GM19455 (cell line): ENCODE results near the gene CYTH3.
"Not testable (repeated sequence)": the region's sequence is repeated elsewhere in the genome, so short reads cannot be mapped to it uniquely, and the experiment has no call there.

Experiments used
- ATAC-seq: cut with Tn5 transposase; IDR thresholded peaks from one replicate; pipeline ENCODE4 v1.9.1; 2021; ENCODE audit not compliant: unreplicated experiment

The CYTH3 gene

GRCh38 chr7:6234384-6234783, 38.0 kb downstream of the CYTH3 start:
- no peak for ATAC-seq

GRCh38 chr7:6232534-6232933, 39.9 kb downstream of the CYTH3 start:
- ATAC-seq = no peak

GRCh38 chr7:6232116-6232515, 40.3 kb downstream of the CYTH3 start:
- no peak for ATAC-seq

- ATAC-seq = no peak
These were observed 41.2 kb downstream of the CYTH3 start for GRCh38 chr7:6231184-6231583.

- ATAC-seq = not testable (repeated sequence)
These were observed 43.1 kb downstream of the CYTH3 start for GRCh38 chr7:6229284-6229683.

GRCh38 chr7:6228361-6229229, 43.8 kb downstream of the CYTH3 start:
- no peak for ATAC-seq

GRCh38 chr7:6227294-6227846, 45.1 kb downstream of the CYTH3 start:
- no peak for ATAC-seq

- no peak for ATAC-seq
These were observed 46.1 kb downstream of the CYTH3 start for GRCh38 chr7:6226194-6226799.

GRCh38 chr7:6223411-6223810, 49.0 kb downstream of the CYTH3 start:
- ATAC-seq = not testable (repeated sequence)

GRCh38 chr7:6223010-6223409, 49.4 kb downstream of the CYTH3 start:
- ATAC-seq = not testable (repeated sequence)

- ATAC-seq = no peak
These were observed 50.8 kb downstream of the CYTH3 start for GRCh38 chr7:6221340-6222319.

- ATAC-seq = no peak
These were observed 54.1 kb downstream of the CYTH3 start for GRCh38 chr7:6218329-6218728.

GRCh38 chr7:6212008-6212407, 60.4 kb downstream of the CYTH3 start:
- ATAC-seq = no peak

GRCh38 chr7:6210621-6211372, 61.6 kb downstream of the CYTH3 start:
- no peak for ATAC-seq

- ATAC-seq = no peak
These were observed 63.1 kb downstream of the CYTH3 start for GRCh38 chr7:6209340-6209739.

- no peak for ATAC-seq
These were observed 63.7 kb downstream of the CYTH3 start for GRCh38 chr7:6208573-6209328.

- ATAC-seq = no peak
These were observed 66.3 kb downstream of the CYTH3 start for GRCh38 chr7:6205971-6206660.

- ATAC-seq = no peak
These were observed 69.0 kb downstream of the CYTH3 start for GRCh38 chr7:6203381-6203780.

- no peak for ATAC-seq
These were observed 70.3 kb downstream of the CYTH3 start for GRCh38 chr7:6202117-6202516.
